Duodenal mucosa (tissue), 2 donors: ENCODE data around the gene U2SURP.

Experiments
- H3K27ac ChIP-seq: one replicate; pipeline ENCODE4 v1.7.0; 2013; ENCODE audit warnings: low read depth, low read length
- H3K27me3 ChIP-seq, 2 donors: one replicate each; pipeline ENCODE4 v1.7.0; 2013; ENCODE audit warnings: low read length in 2 of 2, control low read depth in 1 of 2; ENCODE audit not compliant: insufficient read depth in 2 of 2, control insufficient read depth in 1 of 2
- H3K36me3 ChIP-seq, 2 donors: one replicate each; pipeline ENCODE4 v1.7.0; 2013; ENCODE audit warnings: low read length in 2 of 2, control low read depth in 1 of 2; ENCODE audit not compliant: insufficient read depth in 2 of 2, control insufficient read depth in 1 of 2
- H3K4me1 ChIP-seq, 2 donors: one replicate each; pipeline ENCODE4 v1.7.0; 2013; ENCODE audit warnings: low read length in 2 of 2, control low read depth in 1 of 2; ENCODE audit not compliant: insufficient read depth in 2 of 2, control insufficient read depth in 1 of 2
- H3K4me3 ChIP-seq, 2 donors: one replicate each; pipeline ENCODE4 v1.7.0; 2013; ENCODE audit warnings: low read length in 2 of 2, low read depth in 1 of 2
- H3K9ac ChIP-seq, 2 donors: one replicate each; pipeline ENCODE4 v1.7.0; 2013; ENCODE audit warnings: low read length in 2 of 2, low read depth in 1 of 2
- H3K9me3 ChIP-seq, 2 donors: one replicate each; pipeline ENCODE4 v1.7.0; 2013; ENCODE audit warnings: low read length in 2 of 2, control low read depth in 1 of 2; ENCODE audit not compliant: control insufficient read depth in 1 of 2

U2SURP gene

GRCh38 chr3:143092191-143092590 lies 90.8 kb downstream of the U2SURP start:
- Histone ChIP-seq H3K4me1 (no peaks in the 10 kb centered on the region), H3K9ac (no peak overlapping the region), H3K36me3 (no peaks in the 10 kb centered on the region), H3K4me3 (no peak overlapping the region), H3K9me3 (no peaks in the 10 kb centered on the region), H3K27me3 (no peaks in the 10 kb centered on the region), H3K27ac (no peak overlapping the region)

GRCh38 chr3:143095813-143096212 lies 94.4 kb downstream of the U2SURP start:
- Histone ChIP-seq H3K4me1 (no peaks in the 10 kb centered on the region), H3K4me3 (no peak overlapping the region), H3K27me3 (no peaks in the 10 kb centered on the region), H3K36me3 (no peaks in the 10 kb centered on the region), H3K9ac (no peak overlapping the region), H3K27ac (no peak overlapping the region), H3K9me3 (no peaks in the 10 kb centered on the region)

- Histone ChIP-seq H3K36me3 (no peaks in the 10 kb centered on the region), H3K4me1 (no peaks in the 10 kb centered on the region), H3K27me3 (no peaks in the 10 kb centered on the region)
Measured at GRCh38 chr3:143098032-143098764, 96.8 kb downstream of the U2SURP start.

GRCh38 chr3:143099210-143099609 lies 97.8 kb downstream of the U2SURP start:
- Histone ChIP-seq H3K27me3 (no peaks in the 10 kb centered on the region), H3K9ac (no peak overlapping the region), H3K9me3 (no peaks in the 10 kb centered on the region), H3K36me3 (no peaks in the 10 kb centered on the region), H3K27ac (no peak overlapping the region), H3K4me1 (no peaks in the 10 kb centered on the region), H3K4me3 (no peak overlapping the region)

More at GRCh38 chr3:143098032-143098764, 96.8 kb downstream of the U2SURP start:
- Histone ChIP-seq H3K9ac (no peak overlapping the region), H3K9me3 (no peaks in the 10 kb centered on the region), H3K4me3 (no peak overlapping the region), H3K27ac (no peak overlapping the region)

- Histone ChIP-seq H3K27me3 (no peaks in the 10 kb centered on the region), H3K9ac (no peak overlapping the region), H3K4me1 (no peaks in the 10 kb centered on the region), H3K27ac (no peak overlapping the region), H3K9me3 (no peaks in the 10 kb centered on the region), H3K36me3 (no peaks in the 10 kb centered on the region), H3K4me3 (no peak overlapping the region)
Measured at GRCh38 chr3:143099690-143100089, 98.3 kb downstream of the U2SURP start.

GRCh38 chr3:143100451-143100850 lies 99.1 kb downstream of the U2SURP start:
- no peaks in the 10 kb centered on the region for H3K4me1 ChIP-seq
- no peak overlapping the region for H3K4me3 ChIP-seq
- H3K27me3 ChIP-seq: no peaks in the 10 kb centered on the region
- no peak overlapping the region for H3K27ac ChIP-seq
- no peaks in the 10 kb centered on the region for H3K36me3 ChIP-seq
- H3K9me3 ChIP-seq: peaks cover 4 to 6% of the 10 kb centered on the region in 2 donors
- H3K9ac ChIP-seq: no peak overlapping the region

GRCh38 chr3:143101792-143102381 lies 100.5 kb downstream of the U2SURP start:
- Histone ChIP-seq H3K27me3 (no peaks in the 10 kb centered on the region), H3K4me3 (no peak overlapping the region), H3K36me3 (no peaks in the 10 kb centered on the region), H3K9ac (no peak overlapping the region), H3K27ac (no peak overlapping the region), H3K9me3 (peaks cover 8% of the 10 kb centered on the region in 2 donors), H3K4me1 (no peaks in the 10 kb centered on the region)

- Histone ChIP-seq H3K4me1 (no peaks in the 10 kb centered on the region), H3K4me3 (no peak overlapping the region), H3K9me3 (peaks cover 8% of the 10 kb centered on the region in 2 donors), H3K36me3 (no peaks in the 10 kb centered on the region), H3K27me3 (no peaks in the 10 kb centered on the region), H3K27ac (no peak overlapping the region), H3K9ac (no peak overlapping the region)
Measured at GRCh38 chr3:143103652-143104051, 102.3 kb downstream of the U2SURP start.

- Histone ChIP-seq H3K4me3 (no peak overlapping the region), H3K4me1 (no peaks in the 10 kb centered on the region), H3K27ac (no peak overlapping the region)
Measured at GRCh38 chr3:143105170-143105569, 103.8 kb downstream of the U2SURP start.

GRCh38 chr3:143109861-143110260 lies 108.5 kb downstream of the U2SURP start:
- Histone ChIP-seq H3K27ac (no peak overlapping the region), H3K9ac (no peak overlapping the region), H3K4me3 (no peak overlapping the region), H3K9me3 (peaks cover 8% of the 10 kb centered on the region in 2 donors), H3K4me1 (no peaks in the 10 kb centered on the region), H3K27me3 (no peaks in the 10 kb centered on the region), H3K36me3 (no peaks in the 10 kb centered on the region)

More at GRCh38 chr3:143105170-143105569, 103.8 kb downstream of the U2SURP start:
- Histone ChIP-seq H3K9ac (no peak overlapping the region), H3K27me3 (no peaks in the 10 kb centered on the region), H3K36me3 (no peaks in the 10 kb centered on the region), H3K9me3 (peaks cover 8% of the 10 kb centered on the region in 2 donors)
